CD4-positive, CD25-positive, alpha-beta regulatory T cell (primary cell): ENCODE data around the gene A2M. TPM values are rescaled to one million over a fixed set of nuclear protein-coding genes. Genes with fewer than 3 reads are reported as not detected.

Experiments
- ATAC-seq, 2 donors: fragments of 150-1000 bp; cut with Tn5 transposase; one replicate each; pipeline ENCODE4 v1.10.0; 2021; ENCODE audit warnings: low read depth in 2 of 2, moderate number of reproducible peaks in 2 of 2, moderate library complexity in 1 of 2
- DNase-seq, 3 donors: peaks; one replicate each; pipeline versions ENCODE4 v3.0.0 to v3.0.0-alpha.2; 2012 to 2022; ENCODE audit warnings: mixed read lengths in 1 of 3
- H3K27ac ChIP-seq: one replicate; pipeline ENCODE4 v1.7.0; 2013; ENCODE audit warnings: mild to moderate bottlenecking, low read length; ENCODE audit not compliant: insufficient read depth, poor library complexity, severe bottlenecking
- H3K27me3 ChIP-seq: one replicate; pipeline ENCODE4 v1.7.0; 2013; ENCODE audit warnings: low read length; ENCODE audit not compliant: control insufficient read depth, insufficient read depth
- H3K36me3 ChIP-seq: one replicate; pipeline ENCODE4 v1.7.0; 2013; ENCODE audit warnings: mild to moderate bottlenecking, low read length, moderate library complexity; ENCODE audit not compliant: control insufficient read depth, insufficient read depth
- H3K4me1 ChIP-seq: 2 replicates; pipeline ENCODE4 v1.7.0; 2013; ENCODE audit warnings: mild to moderate bottlenecking, low read length; ENCODE audit not compliant: insufficient read depth, control insufficient read depth, poor library complexity, severe bottlenecking
- H3K4me3 ChIP-seq: one replicate; pipeline ENCODE4 v1.7.0; 2013; ENCODE audit warnings: low read depth, mild to moderate bottlenecking, low read length, moderate library complexity
- H3K9me3 ChIP-seq, 2 experiments: 1 replicate in 1 of 2; 2 replicates in 1 of 2; pipeline ENCODE4 v1.7.0; 2013; ENCODE audit warnings: low read length in 2 of 2, mild to moderate bottlenecking in 1 of 2, moderate library complexity in 1 of 2; ENCODE audit not compliant: control insufficient read depth in 2 of 2
- H3K27ac Mint-ChIP-seq, 3 donors: one replicate each; pipeline ENCODE4 v1.8.0; 2020 to 2022; ENCODE audit warnings: mild to moderate bottlenecking in 3 of 3, mixed read lengths in 3 of 3, moderate library complexity in 2 of 3
- H3K27me3 Mint-ChIP-seq: one replicate; pipeline ENCODE4 v1.8.0; 2022; ENCODE audit warnings: mild to moderate bottlenecking, mixed read lengths
- H3K36me3 Mint-ChIP-seq: one replicate; pipeline ENCODE4 v1.8.0; 2020; ENCODE audit warnings: mixed read lengths
- H3K4me1 Mint-ChIP-seq, 4 donors: one replicate each; pipeline ENCODE4 v1.8.0; 2020 to 2022; ENCODE audit warnings: mixed read lengths in 4 of 4, mild to moderate bottlenecking in 1 of 4
- H3K4me3 Mint-ChIP-seq, 4 donors: one replicate each; pipeline ENCODE4 v1.8.0; 2020 to 2022; ENCODE audit warnings: mild to moderate bottlenecking in 4 of 4, mixed read lengths in 4 of 4, moderate library complexity in 3 of 4
- H3K9me3 Mint-ChIP-seq, 7 donors: one replicate each; pipeline ENCODE4 v1.8.0; 2020 to 2022; ENCODE audit warnings: mixed read lengths in 7 of 7, mild to moderate bottlenecking in 3 of 7, moderate library complexity in 2 of 7
- polyA plus RNA-seq, 4 donors: library from polyadenylated mRNA; unstranded; fragments of 300-500 nt; fragmentation: Illumina TruSeq; gene quantifications; one replicate each; pipeline ENCODE4 v1.2.3, GENCODE V29; 2021
- total RNA-seq: library from RNA; stranded (reverse); gene quantifications from one replicate; pipeline ENCODE4 v1.2.3, GENCODE V29; 2022

Gene A2M
- not detected for total RNA-seq
- polyA plus RNA-seq, result not detected

DNA sequence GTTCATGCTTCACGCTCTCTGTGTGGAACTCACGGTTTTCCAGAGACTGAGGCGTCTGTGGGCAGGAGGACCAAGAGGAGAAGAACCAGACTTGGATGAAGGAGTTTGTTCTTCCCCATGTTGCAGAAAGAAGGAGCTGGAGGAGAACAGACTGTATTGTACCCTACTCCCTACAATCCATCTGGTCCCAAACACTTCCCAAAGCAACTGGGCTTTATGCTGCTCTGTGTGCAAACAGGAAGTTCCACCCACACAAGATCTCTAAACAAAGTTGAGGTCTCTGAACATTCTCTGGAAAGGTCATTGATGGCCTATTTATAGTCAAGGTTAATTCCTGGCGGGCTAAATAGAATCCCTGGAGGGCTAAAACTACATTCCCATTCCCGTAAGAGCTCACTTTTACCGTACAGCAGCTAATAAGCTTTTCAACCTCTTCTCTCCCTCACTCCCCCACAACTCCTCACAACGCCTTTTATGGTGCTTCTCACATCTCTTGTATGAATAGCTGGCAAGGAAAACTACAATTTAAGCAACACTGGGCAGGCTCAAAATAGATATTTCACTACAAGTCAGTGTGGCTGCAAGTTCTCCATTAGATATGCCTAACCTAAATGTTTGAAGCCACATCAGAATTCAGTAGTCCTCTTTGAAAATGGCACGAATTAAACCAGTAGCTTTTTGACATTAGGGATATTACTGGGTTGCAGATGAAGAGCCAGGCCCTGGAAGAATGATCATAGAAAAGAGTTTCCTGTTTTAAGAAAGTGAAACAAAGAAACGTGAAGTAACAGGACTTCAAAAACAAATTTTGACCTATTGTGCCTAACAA, at the start of gene A2M:
A2M (minus strand) TSS at position 189 of the 829 bp plus-strand sequence; CDS start at position 119, 70 bp downstream.
- Histone ChIP-seq H3K27ac (no peak within 1 kb of the TSS), H3K27me3 (peaks cover 6% of the 10 kb centered on the region), H3K36me3 (no peaks in the 10 kb centered on the region), H3K9me3 (no peaks in the 10 kb centered on the region), H3K4me1 (no peaks in the 10 kb centered on the region), H3K4me3 (no peak within 1 kb of the TSS)
- no peak within 1 kb of the TSS for H3K4me3 Mint-ChIP-seq
- no peak within 1 kb of the TSS for H3K27ac Mint-ChIP-seq
- no peaks in the 10 kb centered on the region for H3K36me3 Mint-ChIP-seq
- ATAC-seq (no peak), DNase-seq (no peak)
- peaks cover 0 to 6% (median 1%) of the 10 kb centered on the region in 4 donors for H3K4me1 Mint-ChIP-seq
- peaks cover 0 to 2% (median 0%) of the 10 kb centered on the region in 7 donors for H3K9me3 Mint-ChIP-seq
- H3K27me3 Mint-ChIP-seq, result no peaks in the 10 kb centered on the region

DNA sequence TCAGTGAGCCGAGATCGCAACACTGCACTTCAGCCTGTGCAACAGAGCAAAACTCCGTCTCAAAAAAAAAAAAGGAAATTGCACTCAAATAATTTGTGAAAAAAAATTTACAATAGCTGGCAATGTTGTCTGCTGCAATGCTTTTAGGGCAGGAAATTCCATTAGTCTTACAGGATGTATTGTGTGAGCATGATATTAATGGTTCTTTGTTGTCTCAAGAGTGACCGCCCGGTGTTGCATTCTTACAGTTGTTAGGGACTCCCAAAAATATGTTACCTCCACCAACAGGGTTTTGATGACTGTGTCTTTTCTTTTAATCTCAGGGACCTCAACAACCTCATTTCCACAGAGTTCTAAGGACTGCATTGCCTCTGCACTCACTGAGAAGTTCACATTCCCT, 47.7 kb upstream of the A2M start:
- H3K4me3 ChIP-seq, result no peak overlapping the region
- Mint-ChIP-seq H3K4me3 (no peak overlapping the region), H3K36me3 (no peaks in the 10 kb centered on the region), H3K4me1 (no peaks in the 10 kb centered on the region), H3K9me3 (peaks cover 0 to 2% (median 0%) of the 10 kb centered on the region in 7 donors), H3K27me3 (peaks cover 17% of the 10 kb centered on the region), H3K27ac (no peak overlapping the region)
- H3K27ac ChIP-seq, result no peak overlapping the region
- H3K9me3 ChIP-seq, result no peaks in the 10 kb centered on the region
- H3K27me3 ChIP-seq, result peaks cover under 1% of the 10 kb centered on the region
- no peaks in the 10 kb centered on the region for H3K4me1 ChIP-seq
- no peaks in the 10 kb centered on the region for H3K36me3 ChIP-seq
- ATAC-seq (no peak), DNase-seq (no peak)

DNA sequence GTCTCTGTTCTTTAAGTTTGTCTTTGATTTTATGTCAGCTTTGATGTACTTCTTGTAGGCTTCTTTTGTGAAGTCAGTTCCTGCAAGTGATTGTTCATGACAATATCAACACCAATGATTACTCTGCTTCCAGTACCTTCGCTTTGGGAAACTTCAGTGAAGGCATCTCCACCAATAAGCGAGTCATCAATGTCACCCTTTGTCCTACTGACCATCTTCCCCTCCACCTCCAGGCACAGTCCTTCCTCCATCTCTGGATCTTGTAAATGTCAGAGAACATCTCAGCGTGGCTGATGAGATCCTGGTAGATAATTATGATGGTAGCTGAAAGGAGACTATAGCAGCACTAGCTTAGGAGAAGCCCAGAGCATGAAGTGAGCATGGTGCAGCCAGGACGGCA, 40.4 kb upstream of the A2M start:
- H3K4me3 ChIP-seq, result no peak overlapping the region
- H3K4me3 Mint-ChIP-seq, result no peak overlapping the region
- DNase-seq, result no peak
- H3K4me1 ChIP-seq, result no peaks in the 10 kb centered on the region
- peaks cover 0 to 5% (median 0%) of the 10 kb centered on the region in 7 donors for H3K9me3 Mint-ChIP-seq
- H3K36me3 Mint-ChIP-seq, result peaks cover 4% of the 10 kb centered on the region
- no peak overlapping the region for H3K27ac ChIP-seq
- H3K27me3 Mint-ChIP-seq, result peaks cover 7% of the 10 kb centered on the region
- no peak overlapping the region for H3K27ac Mint-ChIP-seq
- ATAC-seq, result no peak
- H3K4me1 Mint-ChIP-seq, result no peaks in the 10 kb centered on the region
- no peaks in the 10 kb centered on the region for H3K9me3 ChIP-seq
- H3K27me3 ChIP-seq, result no peaks in the 10 kb centered on the region
- H3K36me3 ChIP-seq, result no peaks in the 10 kb centered on the region

DNA sequence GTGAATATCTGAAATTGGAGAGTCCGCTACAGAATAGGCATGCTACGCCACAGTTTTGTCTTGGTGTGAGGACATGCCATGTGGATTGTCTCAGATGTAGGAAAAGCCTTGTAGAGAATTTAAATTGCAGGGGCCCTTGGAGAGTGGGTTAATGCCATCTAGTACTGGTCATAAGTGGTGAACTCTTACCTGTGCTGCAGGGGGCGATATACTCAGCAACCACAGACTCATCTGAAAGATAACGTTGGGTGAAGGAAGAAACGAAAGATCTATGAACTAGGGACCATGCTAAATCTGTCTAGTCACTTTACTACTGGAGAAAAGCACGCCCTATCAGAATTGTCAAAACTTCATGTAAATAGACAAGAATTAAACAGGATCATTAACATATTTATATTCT, 33.7 kb upstream of the A2M start:
- H3K9me3 Mint-ChIP-seq, result peaks cover 0 to 18% (median 3%) of the 10 kb centered on the region in 7 donors
- H3K27ac ChIP-seq, result no peak overlapping the region
- H3K27ac Mint-ChIP-seq, result no peak overlapping the region
- no peak overlapping the region for H3K4me3 Mint-ChIP-seq
- H3K4me3 ChIP-seq, result no peak overlapping the region
- H3K27me3 Mint-ChIP-seq, result peaks cover 4% of the 10 kb centered on the region
- no peaks in the 10 kb centered on the region for H3K27me3 ChIP-seq
- H3K36me3 Mint-ChIP-seq, result peaks cover 7% of the 10 kb centered on the region
- ATAC-seq (no peak), DNase-seq (peak in 1 of 3 donors; percentile 13)
- H3K36me3 ChIP-seq, result no peaks in the 10 kb centered on the region
- no peaks in the 10 kb centered on the region for H3K4me1 Mint-ChIP-seq
- no peaks in the 10 kb centered on the region for H3K4me1 ChIP-seq
- H3K9me3 ChIP-seq, result peaks cover 0 to 4% of the 10 kb centered on the region in 2 experiments

DNA sequence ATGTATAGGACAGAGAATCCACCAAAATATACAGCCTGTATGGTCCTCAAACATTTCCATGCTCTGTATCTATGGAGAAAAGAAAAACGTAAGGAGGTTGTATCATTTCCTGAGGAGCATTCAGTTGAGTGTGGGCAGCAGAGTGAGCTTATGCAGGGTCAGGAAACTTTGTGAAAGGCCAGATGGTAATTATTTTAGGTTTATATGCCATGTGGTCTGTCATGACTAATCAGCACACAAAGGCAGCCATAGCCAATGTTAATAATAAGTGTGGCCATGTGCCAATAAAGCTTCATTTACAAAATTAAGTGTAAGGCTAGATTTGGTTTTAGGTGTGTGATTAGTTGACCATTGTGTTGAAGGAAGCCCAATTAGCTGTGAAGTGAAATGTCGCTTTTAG, 33.2 kb upstream of the A2M start:
- Mint-ChIP-seq H3K27me3 (peaks cover 4% of the 10 kb centered on the region), H3K9me3 (peaks cover 0 to 19% (median 3%) of the 10 kb centered on the region in 7 donors), H3K4me1 (no peaks in the 10 kb centered on the region), H3K4me3 (no peak overlapping the region), H3K36me3 (peaks cover 7% of the 10 kb centered on the region), H3K27ac (no peak overlapping the region)
- Histone ChIP-seq H3K4me3 (no peak overlapping the region), H3K4me1 (no peaks in the 10 kb centered on the region), H3K27me3 (no peaks in the 10 kb centered on the region), H3K9me3 (peaks cover 0 to 4% of the 10 kb centered on the region in 2 experiments), H3K27ac (no peak overlapping the region), H3K36me3 (no peaks in the 10 kb centered on the region)
- ATAC-seq (no peak), DNase-seq (no peak)

DNA sequence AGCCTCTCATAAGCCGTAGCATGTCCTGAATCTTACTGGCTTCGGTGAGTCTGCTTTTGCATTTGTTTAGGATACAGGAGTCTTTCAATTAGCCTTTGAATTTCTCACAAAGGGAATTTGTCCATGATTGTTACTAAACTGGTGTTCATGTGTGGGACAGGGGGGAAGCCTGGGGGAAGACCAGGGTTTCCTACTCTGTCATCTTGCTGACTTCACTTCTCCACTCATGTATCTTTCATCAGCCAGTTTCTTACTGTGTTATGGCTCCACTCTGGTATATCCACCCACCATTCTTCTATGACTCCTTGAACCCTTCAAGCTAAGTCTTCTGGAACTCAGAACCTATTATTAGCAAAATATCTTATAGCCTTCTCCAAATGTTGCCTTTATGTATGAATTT, 31.7 kb upstream of the A2M start:
- Mint-ChIP-seq H3K27ac (no peak overlapping the region), H3K36me3 (peaks cover 7% of the 10 kb centered on the region)
- no peaks in the 10 kb centered on the region for H3K4me1 ChIP-seq

DNA sequence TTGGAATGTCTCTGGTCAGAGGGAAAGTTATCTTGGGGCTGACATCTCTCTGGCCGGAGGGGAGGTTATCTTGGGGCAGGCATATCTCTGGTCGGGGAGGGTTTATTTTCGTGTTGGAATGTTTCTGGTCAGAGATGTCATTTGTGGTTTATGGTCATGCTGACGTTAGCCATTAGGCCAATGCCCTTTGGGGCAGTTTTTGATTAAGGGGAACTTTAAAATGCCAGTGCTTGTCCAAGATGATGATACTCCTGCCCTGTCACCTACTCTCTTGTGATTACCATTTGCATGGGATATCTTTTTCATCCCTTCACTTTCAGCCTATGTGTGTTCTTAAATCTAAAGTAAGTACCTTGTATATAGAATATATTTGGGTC, 29.0 kb upstream of the A2M start:
- no peak overlapping the region for H3K27ac ChIP-seq
- DNase-seq (no peak), ATAC-seq (no peak)
- Mint-ChIP-seq H3K4me3 (no peak overlapping the region), H3K27ac (no peak overlapping the region), H3K36me3 (peaks cover 7% of the 10 kb centered on the region), H3K27me3 (peaks cover 13% of the 10 kb centered on the region), H3K4me1 (no peaks in the 10 kb centered on the region), H3K9me3 (peaks cover 0 to 23% (median 5%) of the 10 kb centered on the region in 7 donors)
- no peaks in the 10 kb centered on the region for H3K27me3 ChIP-seq
- no peak overlapping the region for H3K4me3 ChIP-seq
- H3K4me1 ChIP-seq, result no peaks in the 10 kb centered on the region
- H3K36me3 ChIP-seq, result no peaks in the 10 kb centered on the region
- peaks cover 0 to 4% of the 10 kb centered on the region in 2 experiments for H3K9me3 ChIP-seq

More for the DNA sequence above, 31.7 kb upstream of the A2M start:
- peaks cover 11% of the 10 kb centered on the region for H3K27me3 Mint-ChIP-seq
- no peaks in the 10 kb centered on the region for H3K4me1 Mint-ChIP-seq
- H3K9me3 Mint-ChIP-seq, result peaks cover 0 to 23% (median 5%) of the 10 kb centered on the region in 7 donors
- no peak overlapping the region for H3K4me3 Mint-ChIP-seq
- Histone ChIP-seq H3K9me3 (peaks cover 0 to 4% of the 10 kb centered on the region in 2 experiments), H3K36me3 (no peaks in the 10 kb centered on the region), H3K27me3 (no peaks in the 10 kb centered on the region), H3K4me3 (no peak overlapping the region), H3K27ac (no peak overlapping the region)
- no peak for ATAC-seq
- no peak for DNase-seq
